ENCODE measurements around the gene CCL2. TPM values are rescaled to one million over a fixed set of nuclear protein-coding genes. Genes with fewer than 3 reads are reported as not detected.

The CCL2 gene
- total and polyA plus RNA-seq, 2 of the 8 experiments (the other 6 are each of a cell fraction or from before 2014, with no cell fraction given): 3.0 to 3.7 TPM

DNA sequence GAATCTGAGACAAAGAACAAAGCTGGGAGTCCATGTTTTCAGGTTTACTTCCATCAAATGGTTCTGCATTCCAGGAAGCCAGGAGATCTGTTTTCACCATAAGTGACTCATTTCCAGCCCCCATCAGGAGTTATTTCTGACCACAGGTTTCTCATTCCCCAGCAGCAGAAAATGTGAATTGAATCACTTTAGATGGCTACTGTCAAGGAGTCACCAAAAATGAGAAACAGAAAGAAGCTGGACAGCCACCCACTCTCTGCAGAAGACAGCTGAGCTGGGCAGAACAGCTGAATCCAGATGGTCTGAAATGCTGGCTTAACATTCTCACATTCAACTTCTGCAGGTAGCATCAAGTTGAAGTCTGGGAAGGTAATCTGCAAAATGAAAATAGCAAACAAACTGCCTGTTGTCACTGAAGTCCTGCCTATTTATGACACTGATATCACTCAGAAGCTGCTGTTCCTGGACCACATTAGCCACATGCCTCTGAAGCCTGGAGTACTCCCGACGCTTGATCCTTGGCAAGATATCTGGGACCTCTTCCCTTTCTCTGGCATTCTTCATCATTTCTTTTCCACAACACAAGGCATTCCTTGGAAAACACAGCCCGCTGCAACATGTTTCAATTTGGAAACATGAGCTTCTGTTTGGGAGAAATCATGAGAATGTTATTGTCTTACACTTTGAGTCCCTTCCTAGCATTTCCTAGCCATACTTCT is 45.7 kb downstream of the CCL2 start:
- no peak overlapping the region for H3K14ac ChIP-seq (ENCODE audit: insufficient read length)
- ChIA-PET CTCF (ENCODE audit: partially characterized antibody) (interaction anchor here (0.7 to 13.3 kb wide), 12 partner anchors 10 to 158 kb away, joined by 3 to 210 read pairs (median 3); partner anchors contain the start of genes CCL1 and CCL13), POLR2A (ENCODE audit: partially characterized antibody) (no interaction called here)
- TF ChIP-seq FOSL1 (IDR thresholded peaks at IDR 0.05; ENCODE audit: insufficient read depth, low read depth, low read length): no peak
- H2AK5ac ChIP-seq (ENCODE audit: low read depth, low read length): no peak overlapping the region
- no peak overlapping the region for H3K18ac ChIP-seq (ENCODE audit: extremely low read depth, low read length)
- 80% methylated on average over 3 of the region's 3 CpGs; no CpG with 5 or more reads in 1 of the 2 experiments for WGBS, 2 experiments (ENCODE audit: extremely low coverage in 1 of 2, insufficient coverage in 1 of 2, insufficient read length in 1 of 2, insufficient replicate concordance in 2 of 2, low coverage in 1 of 2, low lambda C conversion rate in 2 of 2, missing lambda C conversion rate in 1 of 2)
- no peak overlapping the region for H3K4me3 ChIP-seq (ENCODE audit: extremely low read depth in 1 of 4, insufficient read depth in 2 of 4, low read depth in 3 of 4, low read length in 4 of 4)
- no peak overlapping the region for H3K27ac ChIP-seq (ENCODE audit: low read depth, low read length)
- H3K56ac ChIP-seq (replicated peaks; ENCODE audit: insufficient read length, low read depth, low read length): no peak overlapping the region
- H3K4me2 ChIP-seq (ENCODE audit: insufficient read depth in 1 of 2, low read depth in 2 of 2, low read length in 2 of 2): no peak overlapping the region
- no peak overlapping the region for H4K8ac ChIP-seq (ENCODE audit: extremely low read depth, insufficient read depth, low read length)
- H2BK120ac ChIP-seq (replicated peaks; ENCODE audit: low read depth, low read length): no peak overlapping the region
- H4K91ac ChIP-seq (replicated peaks; ENCODE audit: insufficient read length, low read length): no peak overlapping the region
- no peaks in the 10 kb centered on the region for H3K9me3 ChIP-seq (ENCODE audit: insufficient read depth in 2 of 2, low read depth in 1 of 2, low read length in 1 of 2)
- H3K79me1 ChIP-seq (ENCODE audit: low read depth, low read length): no peaks in the 10 kb centered on the region
- no peak overlapping the region for H2AFZ ChIP-seq (ENCODE audit: low read length)
- no peak overlapping the region for H2BK20ac ChIP-seq (ENCODE audit: low read length)
- no peak overlapping the region for H3K9ac ChIP-seq (replicated peaks in 1 of 4; ENCODE audit: extremely low read depth in 1 of 4, low read depth in 3 of 4, low read length in 3 of 4)
- no peak overlapping the region for H3K4ac ChIP-seq (replicated peaks; ENCODE audit: insufficient read length, low read depth, low read length)
- no peak overlapping the region for H2BK15ac ChIP-seq (ENCODE audit: low read length)
- no peaks in the 10 kb centered on the region for H3K4me1 ChIP-seq (replicated peaks in 1 of 4; ENCODE audit: control insufficient read depth in 3 of 4, insufficient read depth in 4 of 4, low read length in 3 of 4)
- peaks cover 0 to 6% (median 4%) of the 10 kb centered on the region in 4 experiments; a peak in 4 of 7 replicates for H3K27me3 ChIP-seq (replicated peaks in 1 of 4; ENCODE audit: control insufficient read depth in 3 of 4, extremely low read depth in 1 of 4, insufficient read depth in 3 of 4, low read length in 3 of 4)
- DNase-seq (ENCODE audit: low read depth in 1 of 2, low spot score in 2 of 2) (no peak), FAIRE-seq (no peak)
- H2BK12ac ChIP-seq (ENCODE audit: low read depth, low read length): no peak overlapping the region
- no peaks in the 10 kb centered on the region for H3K23me2 ChIP-seq (ENCODE audit: low read depth, low read length)
- H4K5ac ChIP-seq (ENCODE audit: insufficient read length, low read depth, low read length): no peak overlapping the region
- H3K36me3 ChIP-seq (ENCODE audit: control insufficient read depth in 2 of 4, insufficient read depth in 4 of 4, low read length in 3 of 4): no peaks in the 10 kb centered on the region
- H3K79me2 ChIP-seq (ENCODE audit: control insufficient read depth in 1 of 2, insufficient read depth in 2 of 2, low read length in 2 of 2): no peaks in the 10 kb centered on the region
- no peak overlapping the region for H2BK5ac ChIP-seq (ENCODE audit: low read depth, low read length)
- no peak overlapping the region for H3K23ac ChIP-seq (ENCODE audit: insufficient read length)
- H4K20me1 ChIP-seq (replicated peaks in 1 of 2; ENCODE audit: control insufficient read depth in 1 of 2, insufficient read depth in 2 of 2, low read length in 2 of 2): no peaks in the 10 kb centered on the region
